Muscle of leg (tissue), 11 donors: ENCODE data around the gene KMT2E. TPM values are rescaled to one million over a fixed set of nuclear protein-coding genes. Genes with fewer than 3 reads are reported as not detected.

Experiments
- DNase-seq: peaks from one replicate; pipeline ENCODE4 v3.0.0; 2013
- H3K27ac ChIP-seq: one replicate; pipeline ENCODE4 v1.5.1; 2013; ENCODE audit warnings: mild to moderate bottlenecking, low read length, control low read depth
- H3K27me3 ChIP-seq: one replicate; pipeline ENCODE4 v1.6.1; 2013; ENCODE audit warnings: low read length; ENCODE audit not compliant: control insufficient read depth, insufficient read depth
- H3K36me3 ChIP-seq: one replicate; pipeline ENCODE4 v1.6.1; 2013; ENCODE audit warnings: low read length; ENCODE audit not compliant: control insufficient read depth, insufficient read depth
- H3K4me1 ChIP-seq: one replicate; pipeline ENCODE4 v1.6.1; 2013; ENCODE audit warnings: low read length; ENCODE audit not compliant: control insufficient read depth, insufficient read depth
- H3K4me3 ChIP-seq: one replicate; pipeline ENCODE4 v1.5.1; 2013; ENCODE audit warnings: low read length, control low read depth
- H3K9me3 ChIP-seq: replicated peaks from 2 replicates; pipeline ENCODE4 v1.6.1; 2013; ENCODE audit warnings: low read depth, low read length; ENCODE audit not compliant: control insufficient read depth
- WGBS: methylation state at CpG from one replicate; pipeline ENCODE4 v1.1.5; 2013; ENCODE audit warnings: missing lambda C conversion rate; ENCODE audit not compliant: insufficient coverage; 5-methylcytosine and 5-hydroxymethylcytosine counted together
- polyA plus RNA-seq, 8 donors: library from polyadenylated mRNA; unstranded; fragments of 120-200 nt; gene quantifications; one replicate each; pipeline versions ENCODE4 v1.2.1 to v1.2.3, GENCODE V29; 2013; ENCODE audit warnings: inconsistent platforms in 1 of 8, low replicate concordance in 1 of 8; ENCODE audit not compliant: insufficient read length in 8 of 8, insufficient read depth in 1 of 8
- total RNA-seq: library from RNA; stranded (reverse); fragments of 120-200 nt; gene quantifications from one replicate; pipeline ENCODE4 v1.2.4, GENCODE V29; 2013

Gene KMT2E
- total and polyA plus RNA-seq, 9 donors = 28.5 to 55.5 (median 36.1) TPM

- Histone ChIP-seq H3K4me3 (no peak overlapping the region), H3K4me1 (no peaks in the 10 kb centered on the region), H3K9me3 (no peaks in the 10 kb centered on the region), H3K36me3 (peaks cover 11% of the 10 kb centered on the region), H3K27me3 (no peaks in the 10 kb centered on the region), H3K27ac (no peak overlapping the region)
- no peak for DNase-seq
- WGBS = no CpG with 5 or more reads among the region's 3 CpGs
Observed at GRCh38 chr7:105157278-105157677, 143.3 kb downstream of the KMT2E start.

- no CpG with 5 or more reads among the region's 1 CpG for WGBS
- DNase-seq = no peak
- Histone ChIP-seq H3K27me3 (no peaks in the 10 kb centered on the region), H3K27ac (no peak overlapping the region), H3K4me3 (no peak overlapping the region), H3K9me3 (no peaks in the 10 kb centered on the region), H3K4me1 (no peaks in the 10 kb centered on the region), H3K36me3 (peaks cover 12% of the 10 kb centered on the region)
Observed at GRCh38 chr7:105161366-105161765, 147.4 kb downstream of the KMT2E start.
